ENCODE measurements around the gene CFAP251. TPM values are rescaled to one million over a fixed set of nuclear protein-coding genes. Genes with fewer than 3 reads are reported as not detected.

CFAP251 gene
- total RNA-seq, 1 experiment from 2014 or later, result 3.8 TPM

- TF ChIP-seq, protein P1, sequence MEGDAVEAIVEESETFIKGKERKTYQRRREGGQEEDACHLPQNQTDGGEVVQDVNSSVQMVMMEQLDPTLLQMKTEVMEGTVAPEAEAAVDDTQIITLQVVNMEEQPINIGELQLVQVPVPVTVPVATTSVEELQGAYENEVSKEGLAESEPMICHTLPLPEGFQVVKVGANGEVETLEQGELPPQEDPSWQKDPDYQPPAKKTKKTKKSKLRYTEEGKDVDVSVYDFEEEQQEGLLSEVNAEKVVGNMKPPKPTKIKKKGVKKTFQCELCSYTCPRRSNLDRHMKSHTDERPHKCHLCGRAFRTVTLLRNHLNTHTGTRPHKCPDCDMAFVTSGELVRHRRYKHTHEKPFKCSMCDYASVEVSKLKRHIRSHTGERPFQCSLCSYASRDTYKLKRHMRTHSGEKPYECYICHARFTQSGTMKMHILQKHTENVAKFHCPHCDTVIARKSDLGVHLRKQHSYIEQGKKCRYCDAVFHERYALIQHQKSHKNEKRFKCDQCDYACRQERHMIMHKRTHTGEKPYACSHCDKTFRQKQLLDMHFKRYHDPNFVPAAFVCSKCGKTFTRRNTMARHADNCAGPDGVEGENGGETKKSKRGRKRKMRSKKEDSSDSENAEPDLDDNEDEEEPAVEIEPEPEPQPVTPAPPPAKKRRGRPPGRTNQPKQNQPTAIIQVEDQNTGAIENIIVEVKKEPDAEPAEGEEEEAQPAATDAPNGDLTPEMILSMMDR (IDR thresholded peaks at IDR 0.05; ENCODE audit: unreplicated experiment), result no peak
- no TSS peak for BruUV-seq (replicated peaks)
- no peak overlapping the region for H3K4me3 Mint-ChIP-seq (ENCODE audit: low read depth, unreplicated experiment)
- no peak overlapping the region for H3K27ac Mint-ChIP-seq (ENCODE audit: unreplicated experiment)
- no peaks in the 10 kb centered on the region for H3K36me3 Mint-ChIP-seq (ENCODE audit: insufficient read depth, unreplicated experiment)
- intact Hi-C loops (cut with micrococcal nuclease; ENCODE audit: unreplicated experiment), result no loop called here
- H3K4me1 Mint-ChIP-seq (ENCODE audit: low read depth, unreplicated experiment), result no peaks in the 10 kb centered on the region
- CTCF ChIA-PET, result interaction anchor here (0.7 kb wide), 2 partner anchors 49 to 430 kb away, joined by 3 to 5 read pairs; no protein-coding TSS in a partner anchor
- no peak for DNase-seq
- no peaks in the 10 kb centered on the region for H3K9me3 Mint-ChIP-seq (ENCODE audit: low read depth, unreplicated experiment)
- H3K27me3 Mint-ChIP-seq (ENCODE audit: unreplicated experiment), result no peaks in the 10 kb centered on the region
Observed at GRCh38 chr12:121957861-121958515, 39.6 kb downstream of the CFAP251 start.

- Mint-ChIP-seq H3K4me3 (ENCODE audit: low read depth, unreplicated experiment) (no peak overlapping the region), H3K27me3 (ENCODE audit: unreplicated experiment) (no peaks in the 10 kb centered on the region), H3K9me3 (ENCODE audit: low read depth, unreplicated experiment) (no peaks in the 10 kb centered on the region), H3K4me1 (ENCODE audit: low read depth, unreplicated experiment) (no peaks in the 10 kb centered on the region), H3K36me3 (ENCODE audit: insufficient read depth, unreplicated experiment) (no peaks in the 10 kb centered on the region), H3K27ac (ENCODE audit: unreplicated experiment) (no peak overlapping the region)
- intact Hi-C loops (cut with micrococcal nuclease; ENCODE audit: unreplicated experiment), result no loop called here
- CTCF ChIA-PET, result no interaction called here
- BruUV-seq (replicated peaks), result no TSS peak
- TF ChIP-seq, protein P1 (IDR thresholded peaks at IDR 0.05; ENCODE audit: unreplicated experiment), result no peak
- no peak for DNase-seq
Observed at GRCh38 chr12:121958541-121959240, 40.3 kb downstream of the CFAP251 start.

DNA sequence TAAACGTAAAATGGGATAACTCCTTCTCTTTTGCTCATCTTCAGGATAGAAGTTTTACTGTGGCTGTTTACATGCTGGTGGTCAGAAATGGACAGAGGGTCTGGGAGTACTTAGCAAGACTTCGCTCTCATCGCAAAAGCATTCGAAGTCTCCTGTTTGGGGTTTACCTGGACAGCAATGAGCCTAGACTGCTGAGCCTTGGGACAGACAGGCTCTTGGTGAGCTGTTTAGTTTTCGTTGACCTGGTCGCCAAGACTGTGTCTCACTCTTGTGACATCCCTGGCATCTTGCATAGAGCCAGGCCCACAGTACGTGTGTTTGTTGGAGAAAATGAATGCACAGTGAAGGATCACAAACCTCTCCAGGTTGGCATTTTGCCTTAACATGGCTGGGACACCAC is 42.1 kb downstream of the CFAP251 start:
- no peaks in the 10 kb centered on the region for H3K9me3 Mint-ChIP-seq (ENCODE audit: low read depth, unreplicated experiment)
- no peaks in the 10 kb centered on the region for H3K4me1 Mint-ChIP-seq (ENCODE audit: low read depth, unreplicated experiment)
- CTCF ChIA-PET, result interaction anchor here (0.7 kb wide), 1 partner anchor 85 kb away, joined by 3 read pairs; no protein-coding TSS in a partner anchor
- intact Hi-C loops (cut with micrococcal nuclease; ENCODE audit: unreplicated experiment), result no loop called here
- TF ChIP-seq, protein P1 (IDR thresholded peaks at IDR 0.05; ENCODE audit: unreplicated experiment), result no peak
- no peaks in the 10 kb centered on the region for H3K27me3 Mint-ChIP-seq (ENCODE audit: unreplicated experiment)
- no peak overlapping the region for H3K4me3 Mint-ChIP-seq (ENCODE audit: low read depth, unreplicated experiment)
- no TSS peak for BruUV-seq (replicated peaks)
- H3K36me3 Mint-ChIP-seq (ENCODE audit: insufficient read depth, unreplicated experiment), result no peaks in the 10 kb centered on the region
- H3K27ac Mint-ChIP-seq (ENCODE audit: unreplicated experiment), result no peak overlapping the region
- no peak for DNase-seq

DNA sequence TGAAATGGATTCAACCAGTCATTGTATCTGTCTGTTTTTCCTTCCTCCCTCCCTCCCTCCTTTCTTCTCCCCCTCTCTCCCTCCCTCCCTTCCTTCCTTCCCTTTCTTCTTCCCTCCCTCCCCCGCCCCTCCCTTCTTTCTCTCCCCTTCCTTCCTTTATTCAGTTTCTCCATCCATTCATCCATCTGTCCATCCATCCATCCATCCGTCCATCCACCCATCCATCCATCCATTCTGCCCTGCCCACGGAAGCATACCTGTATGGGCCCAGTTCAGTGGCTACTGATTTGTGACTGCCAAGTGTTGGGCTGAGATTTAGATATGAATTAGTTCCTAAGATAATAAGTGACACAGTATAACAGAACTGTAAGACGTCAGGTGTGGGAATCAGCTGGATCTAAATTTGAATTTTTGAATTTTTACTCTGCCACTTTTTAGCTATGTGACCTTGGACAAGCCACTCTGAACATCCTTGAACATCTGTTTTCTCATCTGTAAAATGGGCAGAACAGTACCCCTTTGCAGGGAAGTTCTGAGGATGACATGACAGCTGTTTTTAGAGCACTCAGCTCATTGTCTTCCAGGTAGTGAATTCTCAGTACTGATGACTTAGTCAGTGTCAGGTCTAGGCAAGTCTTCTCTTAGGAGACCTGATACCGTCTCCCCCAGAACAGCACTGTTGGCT is 42.9 kb downstream of the CFAP251 start:
- Mint-ChIP-seq H3K9me3 (ENCODE audit: low read depth, unreplicated experiment) (no peaks in the 10 kb centered on the region), H3K27me3 (ENCODE audit: unreplicated experiment) (no peaks in the 10 kb centered on the region), H3K36me3 (ENCODE audit: insufficient read depth, unreplicated experiment) (no peaks in the 10 kb centered on the region), H3K27ac (ENCODE audit: unreplicated experiment) (no peak overlapping the region), H3K4me3 (ENCODE audit: low read depth, unreplicated experiment) (no peak overlapping the region), H3K4me1 (ENCODE audit: low read depth, unreplicated experiment) (no peaks in the 10 kb centered on the region)
- intact Hi-C loops (cut with micrococcal nuclease; ENCODE audit: unreplicated experiment), result no loop called here
- no peak for DNase-seq
- no TSS peak for BruUV-seq (replicated peaks)
- TF ChIP-seq, protein P1 (IDR thresholded peaks at IDR 0.05; ENCODE audit: unreplicated experiment), result no peak
- CTCF ChIA-PET, result no interaction called here

All from Calu3 (cell line).